Activated CD8-positive, alpha-beta memory T cell treated with anti-CD3 and anti-CD28 coated beads, Interleukin-2, amount 50 U/mL, for 48 hours (primary cell): ENCODE data around the gene ZNG1C.
"Not testable (repeated sequence)": the region's sequence is repeated elsewhere in the genome, so short reads cannot be mapped to it uniquely, and the experiment has no call there.

ENCODE experiments used
- DNase-seq: peaks from one replicate; pipeline ENCODE4 v3.0.0-alpha.2; 2020

Gene ZNG1C

GRCh38 chr9:68241683-68242082 is at the start of gene ZNG1C:
TSS of gene ZNG1C (plus strand) at chr9:68241983. CDS start at chr9:68242032, 49 bp downstream.
- DNase-seq = not testable (repeated sequence)

- DNase-seq = not testable (repeated sequence)
Measured at GRCh38 chr9:68242437-68242836, 654 bp downstream of the ZNG1C start.

- not testable (repeated sequence) for DNase-seq
Measured at GRCh38 chr9:68281041-68281440, 39.3 kb downstream of the ZNG1C start.

- DNase-seq = not testable (repeated sequence)
Measured at GRCh38 chr9:68302567-68302966, 60.8 kb downstream of the ZNG1C start, which contains the start of gene FOXD4L3. TSS of gene FOXD4L3 (plus strand) at chr9:68302867. CDS start at chr9:68302952, 85 bp downstream.

GRCh38 chr9:68303771-68304170 is 62.0 kb downstream of the ZNG1C start:
- DNase-seq = not testable (repeated sequence)

GRCh38 chr9:68304212-68304611 is 62.4 kb downstream of the ZNG1C start:
- DNase-seq = not testable (repeated sequence)

- DNase-seq = not testable (repeated sequence)
Measured at GRCh38 chr9:68304777-68305176, 63.0 kb downstream of the ZNG1C start.

- not testable (repeated sequence) for DNase-seq
Measured at GRCh38 chr9:68305680-68306285, 64.0 kb downstream of the ZNG1C start.

- DNase-seq = not testable (repeated sequence)
Measured at GRCh38 chr9:68306391-68306964, 64.7 kb downstream of the ZNG1C start.

GRCh38 chr9:68307127-68307526 is 65.3 kb downstream of the ZNG1C start:
- not testable (repeated sequence) for DNase-seq

GRCh38 chr9:68307654-68308053 is 65.9 kb downstream of the ZNG1C start:
- not testable (repeated sequence) for DNase-seq

- DNase-seq = not testable (repeated sequence)
Measured at GRCh38 chr9:68311208-68311607, 69.4 kb downstream of the ZNG1C start.

GRCh38 chr9:68318209-68318608 is 76.4 kb downstream of the ZNG1C start:
- DNase-seq = not testable (repeated sequence)

GRCh38 chr9:68323749-68324148 is 82.0 kb downstream of the ZNG1C start:
- DNase-seq = not testable (repeated sequence)

GRCh38 chr9:68324518-68324917 is 82.7 kb downstream of the ZNG1C start:
- DNase-seq = not testable (repeated sequence)

- not testable (repeated sequence) for DNase-seq
Measured at GRCh38 chr9:68329106-68329505, 87.3 kb downstream of the ZNG1C start.

GRCh38 chr9:68330531-68331173 is 88.9 kb downstream of the ZNG1C start:
- not testable (repeated sequence) for DNase-seq

GRCh38 chr9:68332122-68332521 is 90.3 kb downstream of the ZNG1C start:
- DNase-seq = not testable (repeated sequence)

- DNase-seq = not testable (repeated sequence)
Measured at GRCh38 chr9:68335935-68336334, 94.2 kb downstream of the ZNG1C start.

- not testable (repeated sequence) for DNase-seq
Measured at GRCh38 chr9:68336639-68337339, 95.0 kb downstream of the ZNG1C start.

- DNase-seq = not testable (repeated sequence)
Measured at GRCh38 chr9:68338000-68338399, 96.2 kb downstream of the ZNG1C start.

- DNase-seq = not testable (repeated sequence)
Measured at GRCh38 chr9:68342265-68343025, 100.7 kb downstream of the ZNG1C start.
